ENCODE measurements around the gene DEDD2.
"Not testable (repeated sequence)": the region's sequence is repeated elsewhere in the genome, so short reads cannot be mapped to it uniquely, and the experiment has no call there.

The DEDD2 gene, protein sequence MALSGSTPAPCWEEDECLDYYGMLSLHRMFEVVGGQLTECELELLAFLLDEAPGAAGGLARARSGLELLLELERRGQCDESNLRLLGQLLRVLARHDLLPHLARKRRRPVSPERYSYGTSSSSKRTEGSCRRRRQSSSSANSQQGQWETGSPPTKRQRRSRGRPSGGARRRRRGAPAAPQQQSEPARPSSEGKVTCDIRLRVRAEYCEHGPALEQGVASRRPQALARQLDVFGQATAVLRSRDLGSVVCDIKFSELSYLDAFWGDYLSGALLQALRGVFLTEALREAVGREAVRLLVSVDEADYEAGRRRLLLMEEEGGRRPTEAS
- long read RNA-seq, transcript DEDD2-205 (5 exons, 1,183 nt): major isoform, 110 of 194 reads
- long read RNA-seq, transcript DEDD2-203 (4 exons, 1,586 nt): minor isoform, 8 of 194 reads
- long read RNA-seq, transcript DEDD2-204 (5 exons, 1,894 nt): minor isoform, 27 of 194 reads
- long read RNA-seq, partial matches to known transcripts: 2 of 194 reads
- long read RNA-seq, other reads (novel, unspliced or antisense): 42 of 194 reads

DNA sequence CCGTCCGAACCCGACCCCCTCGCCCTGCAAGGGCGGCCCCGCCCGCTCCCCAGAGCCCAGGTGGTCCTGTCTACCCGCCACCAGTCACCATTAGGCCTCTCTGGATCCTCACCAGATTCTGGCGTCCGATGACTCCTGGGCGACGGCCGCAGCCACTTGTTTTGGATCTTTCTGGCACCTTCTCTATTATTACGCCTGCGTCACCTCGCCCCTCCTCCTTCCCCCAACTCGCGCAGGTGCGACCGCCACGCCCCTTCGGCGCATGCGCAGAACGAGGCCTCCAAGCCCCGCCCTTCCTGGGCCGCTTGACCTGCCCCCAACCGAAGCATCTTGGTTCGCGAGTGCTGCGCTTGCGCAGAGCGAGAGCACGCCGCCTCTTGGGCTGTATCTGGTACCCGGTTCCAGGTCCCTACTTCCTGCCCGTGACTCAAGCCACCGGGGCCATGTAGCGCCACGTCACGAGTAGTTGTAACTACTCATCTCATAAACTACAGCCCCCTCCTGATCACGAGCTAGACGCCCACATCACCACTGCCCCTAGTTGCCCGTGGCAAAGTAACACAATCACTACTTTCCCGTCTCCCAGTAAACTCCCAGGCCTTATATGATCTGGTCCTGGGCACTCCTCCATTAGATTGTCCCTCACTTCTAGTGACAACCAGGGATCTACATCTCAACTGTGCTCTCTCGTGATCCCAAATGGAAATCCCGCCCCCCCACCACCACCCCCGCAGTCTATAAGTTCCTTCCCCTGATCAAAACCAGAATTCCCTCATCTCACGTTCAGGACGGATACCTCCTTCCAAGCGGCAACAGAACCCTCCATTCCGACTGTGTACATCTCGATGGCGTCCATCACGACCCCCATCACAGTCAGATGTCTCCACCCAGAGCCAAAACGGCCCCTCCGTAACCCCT is at the start of gene DEDD2:
TSS of gene DEDD2 (minus strand) at position 158 of the 918 bp plus-strand sequence. CDS start 670 bp downstream, outside the sequence.
- no peak; the same call in 1 of the 2 replicates for TF ChIP-seq SPI1 (IDR thresholded peaks at IDR 0.05; ENCODE audit: borderline replicate concordance, low read depth)
- peak; percentile 57; the same call in 1 of the 2 replicates for TF ChIP-seq POLR2AphosphoS5 (IDR thresholded peaks at IDR 0.05; ENCODE audit: low read depth)
- H3K4me3 ChIP-seq (replicated peaks; ENCODE audit: insufficient read depth, low read length): peak within 1 kb of the TSS; percentile 95
- H3K27me3 ChIP-seq (ENCODE audit: insufficient read depth, poor library complexity, severe bottlenecking): no peaks in the 10 kb centered on the region
- peak within 1 kb of the TSS; percentile 76 for H3K27ac ChIP-seq (replicated peaks)
- peak; percentile 96 to 97 for DNase-seq (ENCODE audit: low read depth in 1 of 2, low spot score in 1 of 2)

- not testable (repeated sequence) for DNase-seq (ENCODE audit: low read depth in 1 of 2, low spot score in 1 of 2); H3K27ac ChIP-seq (replicated peaks); H3K27me3 ChIP-seq (ENCODE audit: insufficient read depth, poor library complexity, severe bottlenecking); H3K4me3 ChIP-seq (replicated peaks; ENCODE audit: insufficient read depth, low read length)
These were observed 49.6 kb upstream of the DEDD2 start for GRCh38 chr19:42266928-42267603.

GRCh38 chr19:42266105-42266504 is 48.6 kb upstream of the DEDD2 start:
- not testable (repeated sequence) for H3K27ac ChIP-seq (replicated peaks); H3K27me3 ChIP-seq (ENCODE audit: insufficient read depth, poor library complexity, severe bottlenecking); H3K4me3 ChIP-seq (replicated peaks; ENCODE audit: insufficient read depth, low read length); DNase-seq (ENCODE audit: low read depth in 1 of 2, low spot score in 1 of 2)

GRCh38 chr19:42261763-42262162 is 44.3 kb upstream of the DEDD2 start:
- no peak for DNase-seq (ENCODE audit: low read depth in 1 of 2, low spot score in 1 of 2)
- H3K27ac ChIP-seq (replicated peaks): no peak overlapping the region
- H3K4me3 ChIP-seq (replicated peaks; ENCODE audit: insufficient read depth, low read length): no peak overlapping the region
- TF ChIP-seq POLR2AphosphoS5 (IDR thresholded peaks at IDR 0.05; ENCODE audit: low read depth) (no peak), CTCF (IDR thresholded peaks at IDR 0.05; ENCODE audit: insufficient read depth, low read length) (no peak), GABPA (IDR thresholded peaks at IDR 0.05; ENCODE audit: low read depth) (no peak), SPI1 (IDR thresholded peaks at IDR 0.05; ENCODE audit: borderline replicate concordance, low read depth) (no peak)
- TF ChIP-seq, protein P1, sequence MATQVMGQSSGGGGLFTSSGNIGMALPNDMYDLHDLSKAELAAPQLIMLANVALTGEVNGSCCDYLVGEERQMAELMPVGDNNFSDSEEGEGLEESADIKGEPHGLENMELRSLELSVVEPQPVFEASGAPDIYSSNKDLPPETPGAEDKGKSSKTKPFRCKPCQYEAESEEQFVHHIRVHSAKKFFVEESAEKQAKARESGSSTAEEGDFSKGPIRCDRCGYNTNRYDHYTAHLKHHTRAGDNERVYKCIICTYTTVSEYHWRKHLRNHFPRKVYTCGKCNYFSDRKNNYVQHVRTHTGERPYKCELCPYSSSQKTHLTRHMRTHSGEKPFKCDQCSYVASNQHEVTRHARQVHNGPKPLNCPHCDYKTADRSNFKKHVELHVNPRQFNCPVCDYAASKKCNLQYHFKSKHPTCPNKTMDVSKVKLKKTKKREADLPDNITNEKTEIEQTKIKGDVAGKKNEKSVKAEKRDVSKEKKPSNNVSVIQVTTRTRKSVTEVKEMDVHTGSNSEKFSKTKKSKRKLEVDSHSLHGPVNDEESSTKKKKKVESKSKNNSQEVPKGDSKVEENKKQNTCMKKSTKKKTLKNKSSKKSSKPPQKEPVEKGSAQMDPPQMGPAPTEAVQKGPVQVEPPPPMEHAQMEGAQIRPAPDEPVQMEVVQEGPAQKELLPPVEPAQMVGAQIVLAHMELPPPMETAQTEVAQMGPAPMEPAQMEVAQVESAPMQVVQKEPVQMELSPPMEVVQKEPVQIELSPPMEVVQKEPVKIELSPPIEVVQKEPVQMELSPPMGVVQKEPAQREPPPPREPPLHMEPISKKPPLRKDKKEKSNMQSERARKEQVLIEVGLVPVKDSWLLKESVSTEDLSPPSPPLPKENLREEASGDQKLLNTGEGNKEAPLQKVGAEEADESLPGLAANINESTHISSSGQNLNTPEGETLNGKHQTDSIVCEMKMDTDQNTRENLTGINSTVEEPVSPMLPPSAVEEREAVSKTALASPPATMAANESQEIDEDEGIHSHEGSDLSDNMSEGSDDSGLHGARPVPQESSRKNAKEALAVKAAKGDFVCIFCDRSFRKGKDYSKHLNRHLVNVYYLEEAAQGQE (IDR thresholded peaks at IDR 0.05; ENCODE audit: insufficient replicate concordance, low read depth): no peak
- no peaks in the 10 kb centered on the region for H3K27me3 ChIP-seq (ENCODE audit: insufficient read depth, poor library complexity, severe bottlenecking)

DNA sequence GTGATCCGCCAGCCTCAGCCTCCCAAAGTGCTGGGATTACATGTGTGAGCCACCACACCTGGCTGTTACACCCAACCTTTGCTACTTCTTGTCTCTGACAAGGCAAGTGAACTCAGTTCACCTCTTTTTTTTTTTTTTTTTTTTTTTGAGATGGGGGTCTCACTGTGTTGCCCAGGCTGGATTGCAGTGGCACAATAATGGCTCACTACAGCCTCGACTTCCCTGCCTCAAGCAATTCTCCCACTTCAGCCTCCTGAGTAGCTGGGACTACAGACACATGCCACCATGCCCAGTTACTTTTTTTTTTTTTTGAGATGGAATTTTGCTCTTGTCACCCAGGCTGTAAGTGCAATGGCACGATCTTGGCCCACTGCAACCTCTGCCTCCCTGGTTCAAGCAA is 40.4 kb upstream of the DEDD2 start:
- H3K27ac ChIP-seq (replicated peaks); H3K27me3 ChIP-seq (ENCODE audit: insufficient read depth, poor library complexity, severe bottlenecking); DNase-seq (ENCODE audit: low read depth in 1 of 2, low spot score in 1 of 2); H3K4me3 ChIP-seq (replicated peaks; ENCODE audit: insufficient read depth, low read length): not testable (repeated sequence)

All from HL-60 (cell line).